ENCODE measurements around the gene TTBK2. TPM values are rescaled to one million over a fixed set of nuclear protein-coding genes. Genes with fewer than 3 reads are reported as not detected.
A peak's percentile ranks its signal among the peaks of the same experiment; 100 is the strongest.

Gene TTBK2
- total RNA-seq, 2 donors from 2014 or later: 6.5 to 22.1 TPM

GRCh38 chr15:42919799-42920518 is 619 bp downstream of the TTBK2 start:
- Histone ChIP-seq H3K9me3 (no peaks in the 10 kb centered on the region), H3K27ac (peak overlapping the region; percentile 68 to 87 (median 82)), H3K4me3 (peak overlapping the region; percentile 56 to 98), H3K36me3 (replicated peaks in 1 of 2; ENCODE audit: insufficient read depth in 1 of 2, low read depth in 2 of 2) (no peaks in the 10 kb centered on the region), H3K27me3 (no peaks in the 10 kb centered on the region), H3K4me1 (peaks cover 7% of the 10 kb centered on the region)
- peak; percentile 43 to 56 (median 49) for DNase-seq
- peak; percentile 24 for ATAC-seq
- WGBS, 2 donors: 0 to 1% methylated on average over 10 to 34 of the region's 40 CpGs
- intact Hi-C loops (cut with DNase I): loop anchor here (10.0 kb wide), 1 partner anchor 335 kb away; no protein-coding TSS in a partner anchor
- TF ChIP-seq POLR2A (IDR thresholded peaks at IDR 0.05): no peak
- TF ChIP-seq CTCF (IDR thresholded peaks at IDR 0.05): no peak

GRCh38 chr15:42919308-42919707 is 1.3 kb downstream of the TTBK2 start:
- Histone ChIP-seq H3K36me3 (replicated peaks in 1 of 2; ENCODE audit: insufficient read depth in 1 of 2, low read depth in 2 of 2) (no peaks in the 10 kb centered on the region), H3K27me3 (no peaks in the 10 kb centered on the region), H3K4me1 (peaks cover 7% of the 10 kb centered on the region), H3K9me3 (no peaks in the 10 kb centered on the region), H3K27ac (peak overlapping the region; percentile 68 to 87 (median 82)), H3K4me3 (peak overlapping the region; percentile 56 to 98)
- WGBS, 2 donors: 40 to 57% methylated on average over 2 of the region's 2 CpGs
- ATAC-seq: no peak
- TF ChIP-seq CTCF (IDR thresholded peaks at IDR 0.05) (no peak), POLR2A (IDR thresholded peaks at IDR 0.05) (no peak)
- intact Hi-C loops (cut with DNase I): loop anchor here (10.0 kb wide), 1 partner anchor 335 kb away; no protein-coding TSS in a partner anchor
- DNase-seq: no peak

- H3K36me3 ChIP-seq (replicated peaks in 1 of 2; ENCODE audit: insufficient read depth in 1 of 2, low read depth in 2 of 2): no peaks in the 10 kb centered on the region
- H3K4me3 ChIP-seq: no peak overlapping the region
- DNase-seq: no peak
- 75 to 82% methylated on average over 5 of the region's 5 CpGs for whole genome bisulfite sequencing, 2 donors
- no peaks in the 10 kb centered on the region for H3K9me3 ChIP-seq
- no peak for TF ChIP-seq POLR2A (IDR thresholded peaks at IDR 0.05)
- ATAC-seq: no peak
- peaks cover 7% of the 10 kb centered on the region for H3K4me1 ChIP-seq
- no peaks in the 10 kb centered on the region for H3K27me3 ChIP-seq
- H3K27ac ChIP-seq: no peak overlapping the region
- intact Hi-C loops (cut with DNase I): loop anchor here (10.0 kb wide), 1 partner anchor 333 kb away; no protein-coding TSS in a partner anchor
Observed at GRCh38 chr15:42918047-42918446, 2.5 kb downstream of the TTBK2 start.

GRCh38 chr15:42915654-42916315 is 4.8 kb downstream of the TTBK2 start:
- Histone ChIP-seq H3K27me3 (no peaks in the 10 kb centered on the region), H3K4me1 (peaks cover 7% of the 10 kb centered on the region), H3K9me3 (no peaks in the 10 kb centered on the region), H3K36me3 (replicated peaks in 1 of 2; ENCODE audit: insufficient read depth in 1 of 2, low read depth in 2 of 2) (no peaks in the 10 kb centered on the region), H3K4me3 (no peak overlapping the region), H3K27ac (no peak overlapping the region)
- WGBS, 2 donors: 85 to 94% methylated on average over 3 of the region's 3 CpGs
- intact Hi-C loops (cut with DNase I): loop anchor here (10.0 kb wide), 1 partner anchor 331 kb away; no protein-coding TSS in a partner anchor
- no peak for TF ChIP-seq POLR2A (IDR thresholded peaks at IDR 0.05)
- TF ChIP-seq CTCF (IDR thresholded peaks at IDR 0.05): no peak
- ATAC-seq (no peak), DNase-seq (no peak)

- DNase-seq (no peak), ATAC-seq (no peak)
- Histone ChIP-seq H3K36me3 (replicated peaks in 1 of 2; ENCODE audit: insufficient read depth in 1 of 2, low read depth in 2 of 2) (no peaks in the 10 kb centered on the region), H3K9me3 (no peaks in the 10 kb centered on the region), H3K4me1 (peaks cover 7% of the 10 kb centered on the region), H3K27me3 (no peaks in the 10 kb centered on the region), H3K27ac (no peak overlapping the region), H3K4me3 (no peak overlapping the region)
- intact Hi-C loops (cut with DNase I): loop anchor here (10.0 kb wide), 1 partner anchor 330 kb away; no protein-coding TSS in a partner anchor
- 73 to 75% methylated on average over 5 of the region's 5 CpGs for WGBS, 2 donors
- no peak for TF ChIP-seq POLR2A (IDR thresholded peaks at IDR 0.05)
- TF ChIP-seq CTCF (IDR thresholded peaks at IDR 0.05): no peak
Observed at GRCh38 chr15:42914728-42915497, 5.7 kb downstream of the TTBK2 start.

All from body of pancreas (tissue), 4 donors.